ENCODE data around the gene GNPTG.
A peak's percentile ranks its signal among the peaks of the same experiment; 100 is the strongest.

Gene GNPTG

DNA sequence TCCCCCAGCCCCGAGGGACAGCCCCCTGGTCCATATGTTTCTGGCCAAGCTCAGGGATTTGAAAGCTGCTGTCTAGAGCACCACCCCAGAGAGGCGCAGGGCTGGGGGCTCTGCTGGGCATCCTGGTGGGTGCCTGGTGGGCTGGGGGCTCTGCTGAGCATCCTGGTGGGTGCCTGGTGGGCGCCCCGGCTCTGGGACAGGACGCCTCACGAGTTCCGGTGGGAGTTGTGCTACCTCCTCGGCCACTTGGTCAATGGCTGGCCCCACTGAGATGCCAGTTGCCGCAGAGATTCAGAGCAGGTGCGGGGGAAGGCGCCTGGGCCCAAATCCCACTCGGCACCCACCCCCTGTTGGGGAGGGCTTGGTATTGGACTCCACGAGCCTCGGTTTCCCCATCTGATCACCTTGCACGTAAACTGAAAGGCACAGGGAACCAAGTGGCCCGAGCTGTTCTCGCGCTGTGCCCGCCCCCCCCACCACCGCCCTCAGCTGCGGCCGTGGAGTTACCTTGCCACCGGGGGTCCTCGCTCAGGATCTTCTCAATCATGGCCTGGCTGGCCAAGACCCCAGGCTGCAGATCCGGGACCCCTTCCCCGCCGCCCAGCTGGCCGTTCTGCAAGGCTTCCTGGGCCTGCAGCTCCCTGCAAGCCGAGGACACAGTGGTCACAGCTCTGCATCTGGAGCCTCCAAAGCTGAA, 49.5 kb downstream of the GNPTG start:
- DNase-seq = no peak

DNA sequence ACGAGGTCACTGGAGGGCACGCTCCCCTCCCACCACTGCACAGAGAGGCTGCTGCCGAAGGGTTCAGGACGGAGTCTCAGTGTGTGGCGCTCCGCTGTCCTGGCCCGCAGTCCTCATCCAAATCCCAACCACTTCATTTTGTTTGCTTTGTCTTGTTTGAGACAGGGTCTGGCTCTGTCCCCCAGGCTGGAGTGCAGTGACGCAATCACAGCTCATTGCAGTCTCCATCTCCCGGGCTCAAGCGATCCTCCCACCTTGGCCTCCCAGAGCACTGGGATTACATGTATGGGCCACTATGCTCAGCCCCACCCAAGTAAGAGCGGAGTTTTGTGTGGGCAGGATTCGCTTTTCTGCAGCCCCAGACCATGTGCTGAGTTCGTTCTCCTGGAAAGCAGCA, 50.0 kb downstream of the GNPTG start:
- DNase-seq = no peak

GRCh38 chr16:1403036-1403435, 51.3 kb downstream of the GNPTG start:
- no peak for DNase-seq

DNA sequence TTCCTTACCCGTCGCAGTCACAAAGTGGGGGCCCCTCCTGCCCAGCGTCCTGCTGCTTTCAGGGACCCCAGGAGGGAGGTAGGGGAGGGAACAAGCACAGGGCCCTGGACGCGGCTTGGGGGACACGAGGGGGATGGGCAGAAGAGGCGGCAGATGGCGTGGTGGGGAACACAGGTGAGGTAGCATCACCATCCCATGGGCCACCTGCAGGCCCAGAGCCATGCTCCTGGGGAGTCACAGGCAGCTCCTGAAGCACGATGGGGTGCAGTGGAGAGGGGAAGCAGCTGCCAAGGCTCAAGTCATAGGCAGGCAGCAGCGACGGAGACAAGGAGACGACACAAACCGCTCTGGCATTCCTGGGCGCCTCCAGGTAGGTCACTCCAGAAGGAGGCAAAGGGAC, 52.0 kb downstream of the GNPTG start:
- no peak for DNase-seq

DNA sequence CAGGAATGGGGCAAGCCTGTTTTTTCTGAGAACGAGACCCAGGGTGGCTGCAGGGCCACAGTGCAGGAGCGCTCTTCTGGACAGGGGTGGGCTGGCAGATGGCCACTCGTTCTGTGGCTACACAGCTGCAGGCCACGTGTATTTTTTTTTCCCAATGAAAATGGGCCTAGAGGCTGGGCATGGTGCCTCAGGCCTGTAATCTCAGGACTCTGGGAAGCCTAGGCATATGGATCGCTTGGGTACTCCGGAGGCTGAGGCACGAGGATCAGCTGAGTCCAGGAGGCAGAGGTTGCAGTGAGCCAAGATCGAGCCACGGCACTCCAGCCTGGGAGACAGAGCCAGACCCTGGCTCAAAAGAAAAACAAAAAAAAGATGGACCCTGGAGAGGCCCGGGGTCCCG, 56.0 kb downstream of the GNPTG start:
- DNase-seq = no peak

DNA sequence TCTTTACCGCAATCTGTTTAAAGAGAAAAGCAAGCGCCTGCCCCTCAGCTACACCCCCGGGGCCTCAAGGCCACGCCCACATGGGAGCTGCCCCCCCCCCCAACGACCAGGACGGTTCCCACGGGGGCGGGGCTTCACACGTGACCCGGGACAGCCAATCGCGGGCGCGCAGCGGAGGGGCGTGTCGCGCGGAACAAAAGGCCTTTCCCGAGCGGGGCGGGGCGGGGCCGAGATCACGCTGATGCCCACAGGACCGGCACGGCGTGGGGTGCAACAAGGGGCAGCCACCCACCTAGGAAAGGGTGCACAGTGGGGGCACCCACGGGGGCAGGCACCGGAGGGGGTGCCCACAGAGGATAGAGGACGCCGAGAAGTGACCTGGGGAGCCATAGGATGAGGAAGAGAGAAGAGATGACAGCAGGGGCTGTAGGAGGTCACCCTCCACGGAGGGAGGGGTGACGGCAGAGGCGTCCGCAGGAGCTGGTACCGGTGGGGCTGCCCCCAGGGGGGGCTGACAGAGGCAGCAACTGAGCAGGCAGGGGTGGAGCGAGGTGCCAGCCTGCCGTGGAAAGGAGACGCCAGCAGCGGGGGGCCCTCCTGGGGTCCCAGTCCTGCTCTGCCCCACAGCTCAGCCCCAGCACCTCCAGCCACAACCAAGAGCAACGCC, 56.6 kb downstream of the GNPTG start:
- DNase-seq = peak in 1 of 2 experiments; percentile 35

GRCh38 chr16:1412847-1413246, 61.1 kb downstream of the GNPTG start:
- no peak for DNase-seq

Measured in cerebellar nuclear complex (tissue), 1 donor.